Neural progenitor cell (in vitro differentiated cells): ENCODE measurements around the gene ANKRD53.

Source experiments
- CTCF ChIP-seq: fragments of 200-600 bp; sonication (generic); IDR thresholded peaks from 2 replicates; pipeline ENCODE4 v1.5.1; 2017; ENCODE audit warnings: antibody characterized with exemption, mild to moderate bottlenecking
- EZH2 ChIP-seq: fragments of 200-600 bp; sonication (generic); IDR thresholded peaks from 2 replicates; pipeline ENCODE4 v1.6.1; 2017; ENCODE audit warnings: antibody characterized with exemption, mild to moderate bottlenecking, moderate library complexity

- TF ChIP-seq CTCF (no peak), EZH2 (no peak)
Measured at GRCh38 chr2:70986499-70987189, 8.2 kb downstream of the ANKRD53 start.
